Spleen (tissue), 7 donors: Measurements from ENCODE around the gene FNDC3A.

Source experiments
- CTCF ChIP-seq, 11 experiments: fragments of 200-600 bp in 7 of 11; fragments of 450-650 bp in 4 of 11; sonication (generic) in 4 of 11; IDR thresholded peaks in 8 of 11; conservative IDR thresholded peaks in 3 of 11; 1 replicate in 7 of 11; 2 replicates in 4 of 11; pipeline versions ENCODE4 v1.4.0 to v1.8.0; 2016 to 2021; ENCODE audit warnings: antibody characterized with exemption in 11 of 11, inconsistent platforms in 4 of 11, mild to moderate bottlenecking in 1 of 11
- POLR2A ChIP-seq, 3 donors: fragments of 450-650 bp; IDR thresholded peaks; one replicate each; pipeline ENCODE4 v1.5.1; 2017; ENCODE audit warnings: antibody characterized with exemption in 3 of 3, mild to moderate bottlenecking in 1 of 3
- POLR2AphosphoS5 ChIP-seq, 3 donors: sonication (generic); formaldehyde crosslinking; IDR thresholded peaks; one replicate each; pipeline ENCODE4 v1.5.1; 2017; ENCODE audit warnings: antibody characterized with exemption in 3 of 3
- donor health status: DM: no; HTN: no; CAD: no; lungs with moderate emphysema.
- donor health status: DM: no; HTN: no; CAD: no.
- donor health status: DM: no; HTN: no; CAD: no.

GRCh38 chr13:49030213-49030612 is 54.5 kb downstream of the FNDC3A start:
- TF ChIP-seq POLR2A (IDR thresholded peaks at IDR 0.05) (no peak), CTCF (IDR thresholded peaks at IDR 0.05 in 8 of 11, conservative IDR thresholded peaks at IDR 0.05 in 3 of 11) (no peak), POLR2AphosphoS5 (IDR thresholded peaks at IDR 0.05) (no peak)
